K562 (cell line): ENCODE measurements around the gene CCNO. TPM values are rescaled to one million over a fixed set of nuclear protein-coding genes. Genes with fewer than 3 reads are reported as not detected.

Experiments used
- CREM ChIP-seq: IDR thresholded peaks from 2 replicates; pipeline ENCODE4 v1.6.1; 2014; ENCODE audit warnings: antibody characterized with exemption, low read depth
- GATA2 ChIP-seq: sonication (generic); formaldehyde crosslinking; IDR thresholded peaks from 2 replicates; pipeline ENCODE4 v1.4.0; 2020; ENCODE audit warnings: mild to moderate bottlenecking, missing genetic modification reagents
- IFI16 ChIP-seq: fragments of 250-450 bp; sonication (Bioruptor Pico); IDR thresholded peaks from 2 replicates; pipeline ENCODE4 v2.1.2; 2022; ENCODE audit warnings: mild to moderate bottlenecking, inconsistent platforms
- MGA ChIP-seq: fragments of 450-650 bp; IDR thresholded peaks from 2 replicates; pipeline ENCODE4 v1.6.1; 2016; ENCODE audit warnings: mild to moderate bottlenecking, moderate library complexity
- MIER1 ChIP-seq: fragments of 450-650 bp; IDR thresholded peaks from 2 replicates; pipeline ENCODE4 v1.6.1; 2016; ENCODE audit warnings: antibody characterized with exemption, mild to moderate bottlenecking, low read depth
- MYNN ChIP-seq, 2 experiments: sonication (generic); formaldehyde crosslinking in 1 of 2; IDR thresholded peaks; 2 replicates each; pipeline versions ENCODE4 v1.5.0 to v1.6.1; 2016 to 2020; ENCODE audit warnings: antibody characterized with exemption in 1 of 2, missing genetic modification reagents in 1 of 2
- TEAD1 ChIP-seq, 2 experiments: fragments of 450-650 bp in 1 of 2; sonication (generic) in 1 of 2; formaldehyde crosslinking; IDR thresholded peaks; 2 replicates each; pipeline versions ENCODE4 v1.4.0 to v1.8.0; 2020 to 2022; ENCODE audit warnings: mild to moderate bottlenecking in 2 of 2, missing genetic modification reagents in 1 of 2
- THRA ChIP-seq: fragments of 450-650 bp; IDR thresholded peaks from 2 replicates; pipeline ENCODE4 v1.6.1; 2017; ENCODE audit warnings: mild to moderate bottlenecking, moderate library complexity
- ZNF12 ChIP-seq: sonication (generic); formaldehyde crosslinking; IDR thresholded peaks from 2 replicates; pipeline ENCODE4 v1.4.0; 2020; ENCODE audit warnings: mild to moderate bottlenecking, missing genetic modification reagents
- ZNF282 ChIP-seq: sonication (generic); formaldehyde crosslinking; IDR thresholded peaks from 2 replicates; pipeline ENCODE4 v1.8.1; 2023; ENCODE audit warnings: missing genetic modification reagents
- ZNF583 ChIP-seq: fragments of 250-450 bp; sonication (Bioruptor Pico); IDR thresholded peaks from 2 replicates; pipeline ENCODE4 v1.4.0; 2020
- polyA plus RNA-seq, 8 experiments: library from polyadenylated mRNA; depleted of rRNA in 4 of 8; stranded (reverse) in 5 of 8; unstranded in 3 of 8; fragments of >200 nt; fragmentation: Nextera tagmentation in 2 of 8; fragmentation: Illumina TruSeq in 1 of 8; extraction: Ambion mirVana in 2 of 8; extraction: Trizol in 1 of 8; gene quantifications; 2 replicates each; pipeline versions ENCODE4 v1.2.1 to v1.2.3, GENCODE V29; 2011 to 2014; ENCODE audit warnings: inconsistent platforms in 1 of 8, missing spikeins in 1 of 8
- total RNA-seq, 7 experiments: library from RNA; depleted of rRNA in 6 of 7; stranded (reverse); fragments of >200 nt in 6 of 7; fragmentation: Illumina TruSeq in 2 of 7; extraction: Trizol in 2 of 7; gene quantifications; 2 replicates each; pipeline versions ENCODE4 v1.2.1 to v1.2.3, GENCODE V29; 2011 to 2021; ENCODE audit warnings: low replicate concordance in 1 of 7
- TF ChIP-seq, protein P1 (sequence below): sonication (generic); formaldehyde crosslinking; IDR thresholded peaks from 2 replicates; pipeline ENCODE4 v1.8.1; 2023; ENCODE audit warnings: mild to moderate bottlenecking, missing genetic modification reagents

Gene CCNO
- total and polyA plus RNA-seq, 9 of the 15 experiments (the other 6 are each of a cell fraction or from before 2014, with no cell fraction given): 0.08 to 3.1 (median 0.29) TPM

DNA sequence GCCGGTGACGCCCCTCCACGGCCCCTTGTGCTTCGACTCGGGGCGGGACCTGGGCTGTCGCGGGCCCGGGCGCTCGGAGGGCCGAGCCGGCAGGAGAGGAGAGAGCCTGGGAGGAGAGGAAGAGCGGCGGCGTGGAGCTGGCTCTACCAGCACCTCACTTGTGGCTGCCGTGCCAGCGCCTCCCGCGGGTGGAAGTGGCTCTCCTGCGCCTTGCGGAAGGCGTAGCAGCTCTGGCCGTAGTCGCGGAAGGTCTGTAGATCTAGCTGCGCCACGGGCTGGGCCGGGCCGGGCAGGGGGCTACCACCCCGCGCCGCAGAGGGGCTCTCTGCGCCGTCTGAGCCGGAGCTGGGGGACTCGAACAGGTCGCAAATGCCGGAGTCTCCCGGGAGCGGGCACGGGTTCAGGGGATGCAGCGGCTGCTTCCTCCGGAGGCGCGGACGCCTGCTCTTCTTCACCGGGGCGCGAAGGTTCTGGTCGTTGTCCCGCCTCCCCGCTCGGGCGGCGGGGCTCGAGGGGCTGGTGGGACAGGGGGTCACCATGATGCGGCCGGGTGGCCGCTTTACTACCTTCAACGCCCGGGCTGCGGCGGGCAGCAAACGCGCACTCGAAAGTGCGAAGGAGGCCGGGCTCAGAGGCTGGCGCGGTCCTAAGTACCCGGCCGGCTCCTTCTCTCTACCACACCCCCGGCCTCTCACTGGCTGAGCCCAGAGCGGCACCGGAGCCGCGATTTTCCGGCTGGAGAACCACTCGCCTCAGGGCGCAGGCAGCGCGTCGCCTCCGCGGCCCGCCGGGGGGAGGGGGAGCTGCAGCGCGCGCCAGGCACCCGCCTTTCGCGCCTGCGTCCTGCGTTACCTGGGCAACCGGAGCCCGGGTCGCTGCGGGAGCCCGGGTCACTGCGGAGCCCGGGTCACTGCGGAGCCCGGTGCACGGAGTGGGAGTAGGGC, at the start of gene CCNO (continued):
- TF ChIP-seq MIER1: no peak
- TF ChIP-seq ZNF583: no peak
- peak; percentile 69 for TF ChIP-seq CREM
- no peak for TF ChIP-seq THRA
- no peak for TF ChIP-seq MYNN (IDR thresholded peaks at IDR 0.05)
- TF ChIP-seq MYNN (CRISPR knock-in tag; IDR thresholded peaks at IDR 0.05): no peak
- no peak for TF ChIP-seq TEAD1 (CRISPR knock-in tag; IDR thresholded peaks at IDR 0.05)
- no peak for TF ChIP-seq GATA2 (CRISPR knock-in tag)
- TF ChIP-seq, protein P1, sequence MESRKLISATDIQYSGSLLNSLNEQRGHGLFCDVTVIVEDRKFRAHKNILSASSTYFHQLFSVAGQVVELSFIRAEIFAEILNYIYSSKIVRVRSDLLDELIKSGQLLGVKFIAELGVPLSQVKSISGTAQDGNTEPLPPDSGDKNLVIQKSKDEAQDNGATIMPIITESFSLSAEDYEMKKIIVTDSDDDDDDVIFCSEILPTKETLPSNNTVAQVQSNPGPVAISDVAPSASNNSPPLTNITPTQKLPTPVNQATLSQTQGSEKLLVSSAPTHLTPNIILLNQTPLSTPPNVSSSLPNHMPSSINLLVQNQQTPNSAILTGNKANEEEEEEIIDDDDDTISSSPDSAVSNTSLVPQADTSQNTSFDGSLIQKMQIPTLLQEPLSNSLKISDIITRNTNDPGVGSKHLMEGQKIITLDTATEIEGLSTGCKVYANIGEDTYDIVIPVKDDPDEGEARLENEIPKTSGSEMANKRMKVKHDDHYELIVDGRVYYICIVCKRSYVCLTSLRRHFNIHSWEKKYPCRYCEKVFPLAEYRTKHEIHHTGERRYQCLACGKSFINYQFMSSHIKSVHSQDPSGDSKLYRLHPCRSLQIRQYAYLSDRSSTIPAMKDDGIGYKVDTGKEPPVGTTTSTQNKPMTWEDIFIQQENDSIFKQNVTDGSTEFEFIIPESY (CRISPR knock-in tag): no peak
- TF ChIP-seq IFI16 (CRISPR knock-in tag): no peak
- no peak for TF ChIP-seq ZNF12
- TF ChIP-seq MGA: 0 out of 2 replicates have a peak, but pooled peaks have one; percentile 45
- TF ChIP-seq ZNF282: no peak
